ENCODE data around the gene USP28.
"Not testable (repeated sequence)": the region's sequence is repeated elsewhere in the genome, so short reads cannot be mapped to it uniquely, and the experiment has no call there.

Gene USP28, protein sequence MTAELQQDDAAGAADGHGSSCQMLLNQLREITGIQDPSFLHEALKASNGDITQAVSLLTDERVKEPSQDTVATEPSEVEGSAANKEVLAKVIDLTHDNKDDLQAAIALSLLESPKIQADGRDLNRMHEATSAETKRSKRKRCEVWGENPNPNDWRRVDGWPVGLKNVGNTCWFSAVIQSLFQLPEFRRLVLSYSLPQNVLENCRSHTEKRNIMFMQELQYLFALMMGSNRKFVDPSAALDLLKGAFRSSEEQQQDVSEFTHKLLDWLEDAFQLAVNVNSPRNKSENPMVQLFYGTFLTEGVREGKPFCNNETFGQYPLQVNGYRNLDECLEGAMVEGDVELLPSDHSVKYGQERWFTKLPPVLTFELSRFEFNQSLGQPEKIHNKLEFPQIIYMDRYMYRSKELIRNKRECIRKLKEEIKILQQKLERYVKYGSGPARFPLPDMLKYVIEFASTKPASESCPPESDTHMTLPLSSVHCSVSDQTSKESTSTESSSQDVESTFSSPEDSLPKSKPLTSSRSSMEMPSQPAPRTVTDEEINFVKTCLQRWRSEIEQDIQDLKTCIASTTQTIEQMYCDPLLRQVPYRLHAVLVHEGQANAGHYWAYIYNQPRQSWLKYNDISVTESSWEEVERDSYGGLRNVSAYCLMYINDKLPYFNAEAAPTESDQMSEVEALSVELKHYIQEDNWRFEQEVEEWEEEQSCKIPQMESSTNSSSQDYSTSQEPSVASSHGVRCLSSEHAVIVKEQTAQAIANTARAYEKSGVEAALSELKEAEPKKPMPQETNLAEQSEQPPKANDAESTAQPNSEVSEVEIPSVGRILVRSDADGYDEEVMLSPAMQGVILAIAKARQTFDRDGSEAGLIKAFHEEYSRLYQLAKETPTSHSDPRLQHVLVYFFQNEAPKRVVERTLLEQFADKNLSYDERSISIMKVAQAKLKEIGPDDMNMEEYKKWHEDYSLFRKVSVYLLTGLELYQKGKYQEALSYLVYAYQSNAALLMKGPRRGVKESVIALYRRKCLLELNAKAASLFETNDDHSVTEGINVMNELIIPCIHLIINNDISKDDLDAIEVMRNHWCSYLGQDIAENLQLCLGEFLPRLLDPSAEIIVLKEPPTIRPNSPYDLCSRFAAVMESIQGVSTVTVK

DNA sequence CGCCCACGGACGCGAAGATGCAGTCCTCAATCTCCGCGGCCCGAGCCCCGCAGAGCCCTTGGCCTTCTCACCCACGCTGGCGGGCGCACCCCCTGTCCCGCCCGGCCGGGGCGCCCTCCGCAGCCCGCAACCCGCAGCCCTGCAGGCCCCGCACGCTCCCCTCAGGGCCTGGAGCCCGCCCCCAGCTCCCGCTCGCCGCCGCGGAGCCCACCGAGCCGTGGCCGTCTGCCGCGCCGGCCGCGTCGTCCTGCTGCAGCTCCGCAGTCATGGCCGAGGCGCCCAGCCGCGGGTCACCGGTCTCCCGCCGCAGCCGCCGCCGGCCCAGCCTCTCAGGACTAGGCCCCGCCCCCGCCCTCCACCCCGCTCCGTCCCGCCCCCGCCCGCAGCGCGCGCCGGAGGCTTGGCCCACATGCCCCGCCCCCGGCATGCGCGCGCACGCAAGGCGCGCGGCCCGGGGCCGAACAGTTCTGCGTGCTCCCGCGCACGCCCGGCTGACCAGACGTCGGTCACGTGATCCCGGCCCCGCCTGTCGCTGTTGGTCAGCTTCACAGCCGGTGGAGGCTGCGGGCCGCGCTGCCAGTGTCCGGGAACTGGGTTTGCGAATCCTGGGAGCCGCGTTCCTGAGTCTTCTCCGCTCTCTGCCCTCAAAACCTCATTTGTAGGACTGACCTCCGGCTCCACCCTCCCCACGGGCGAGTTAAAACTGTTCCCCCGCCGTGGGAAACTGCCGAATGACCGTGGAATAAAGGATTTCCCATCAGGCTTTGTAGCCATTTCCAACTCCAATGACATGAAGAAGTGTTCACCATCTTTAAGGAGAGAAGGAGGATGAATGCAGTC lies at the start of gene USP28:
USP28 (minus strand) TSS at position 339 of the 840 bp plus-strand sequence; CDS start at position 268, 71 bp downstream.
- DNase-seq (ENCODE audit: low read depth), result peak; percentile 95

DNA sequence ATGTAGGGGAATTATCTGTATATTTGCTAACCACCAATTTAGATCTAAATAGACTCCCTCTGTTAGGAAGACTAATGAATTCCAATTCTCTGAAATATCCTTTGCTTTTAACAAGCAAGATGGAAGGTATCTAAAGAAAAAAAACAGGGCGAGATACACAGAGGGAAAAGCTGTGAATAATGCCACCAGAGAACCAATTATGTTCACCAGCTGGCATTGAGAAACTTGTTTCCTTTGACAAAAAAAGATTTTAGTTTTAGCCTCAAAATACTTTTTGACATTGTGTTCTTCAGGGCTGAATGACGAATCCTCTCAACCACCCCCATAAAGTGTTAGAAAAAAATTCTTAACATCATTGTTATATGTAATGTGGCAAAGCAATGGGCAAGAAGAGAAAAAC lies 48.2 kb upstream of the USP28 start:
- DNase-seq (ENCODE audit: low read depth), result no peak

DNA sequence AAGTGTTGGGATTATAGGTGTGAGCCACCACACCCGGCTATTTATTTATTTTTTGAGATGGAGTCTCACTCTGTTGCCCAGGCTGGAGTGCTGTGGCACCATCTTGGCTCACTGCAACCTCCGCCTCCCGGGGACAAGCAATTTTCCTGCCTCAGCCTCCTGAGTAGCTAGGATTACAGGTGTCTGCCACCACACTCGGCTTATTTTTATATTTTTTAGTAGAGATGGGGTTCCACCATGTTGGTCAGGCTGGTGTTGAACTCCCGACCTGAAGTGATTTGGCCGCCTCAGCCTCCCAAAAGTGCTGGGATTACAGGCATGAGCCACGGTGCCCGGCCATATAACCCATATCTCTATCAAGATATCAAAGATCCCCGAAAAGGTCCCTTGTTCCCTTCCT lies 36.1 kb upstream of the USP28 start:
- DNase-seq (ENCODE audit: low read depth), result not testable (repeated sequence)

DNA sequence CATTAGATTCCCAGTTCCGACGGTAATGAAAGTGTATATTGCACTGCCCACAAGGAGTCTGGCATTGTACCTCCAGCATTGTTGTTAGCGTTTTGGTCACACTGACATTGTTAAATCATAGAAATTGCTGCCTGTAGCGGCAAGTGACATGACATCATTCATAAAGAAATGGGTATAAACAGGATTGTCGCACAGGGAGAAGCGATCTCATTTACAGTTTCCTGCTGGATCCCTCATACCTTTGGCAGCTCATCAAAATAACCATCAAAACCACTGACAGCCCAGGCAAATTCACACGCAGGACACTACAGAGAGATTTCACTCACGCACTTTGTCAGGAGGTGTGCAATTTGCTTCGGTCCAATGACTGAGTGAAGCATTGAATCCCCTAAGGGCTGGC lies 32.7 kb upstream of the USP28 start:
- no peak for DNase-seq (ENCODE audit: low read depth)

DNA sequence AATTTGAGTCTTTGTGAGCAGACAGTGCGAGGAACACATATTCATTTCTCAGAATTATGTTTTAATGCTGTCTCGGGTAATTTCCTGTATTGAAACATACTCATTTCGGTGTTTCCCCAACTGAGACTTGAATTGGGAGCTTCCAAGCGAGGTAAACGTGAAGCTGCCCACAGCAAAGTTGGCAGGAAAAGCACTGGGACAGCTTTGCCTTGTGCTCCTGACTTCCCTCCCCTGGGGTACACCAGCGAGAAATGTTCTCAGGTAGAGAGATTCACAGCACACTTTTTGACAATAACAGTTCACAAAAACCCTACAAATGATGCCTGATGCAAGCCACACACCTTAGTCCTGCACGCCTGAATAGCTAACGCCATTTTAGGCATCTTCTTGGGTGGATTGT lies 32.3 kb upstream of the USP28 start:
- DNase-seq (ENCODE audit: low read depth), result no peak

DNA sequence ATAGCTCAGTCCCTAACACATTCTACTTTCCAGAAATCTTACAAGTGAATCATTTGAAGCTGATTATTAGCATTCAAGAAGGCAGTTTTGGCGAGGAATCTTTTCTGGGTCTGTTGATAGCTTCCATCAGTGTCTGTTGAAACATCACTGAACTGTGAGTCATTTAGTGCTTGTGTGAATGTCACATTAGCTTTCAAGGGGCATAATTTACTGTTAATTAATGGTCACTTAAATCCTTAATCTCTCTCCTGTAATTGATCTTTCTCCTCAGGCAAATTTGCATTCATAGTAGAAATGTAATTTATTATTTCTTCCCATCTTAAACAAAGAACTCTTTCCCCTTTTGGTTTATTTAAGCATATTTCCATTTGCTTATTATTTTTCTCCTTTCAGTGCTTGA lies 31.8 kb upstream of the USP28 start:
- no peak for DNase-seq (ENCODE audit: low read depth)

DNA sequence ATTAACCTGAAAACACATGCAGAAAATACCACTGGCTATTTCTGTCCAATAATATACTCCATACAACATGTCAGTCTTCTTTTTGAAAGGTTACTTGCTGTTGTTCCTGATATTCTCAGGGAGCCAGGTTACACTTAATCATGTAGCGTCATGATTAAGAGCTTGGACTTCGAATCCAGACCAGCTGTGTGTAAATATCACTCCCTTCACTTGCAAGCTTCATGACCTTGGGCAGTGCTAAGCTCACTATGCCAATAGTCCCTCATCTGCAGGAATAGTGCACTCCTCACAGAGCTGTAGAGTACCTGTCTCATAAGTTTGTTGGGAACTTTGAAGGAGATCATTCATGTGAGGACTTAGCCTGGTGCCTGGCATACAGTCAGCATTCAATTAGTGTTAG lies 31.1 kb upstream of the USP28 start:
- no peak for DNase-seq (ENCODE audit: low read depth)

DNA sequence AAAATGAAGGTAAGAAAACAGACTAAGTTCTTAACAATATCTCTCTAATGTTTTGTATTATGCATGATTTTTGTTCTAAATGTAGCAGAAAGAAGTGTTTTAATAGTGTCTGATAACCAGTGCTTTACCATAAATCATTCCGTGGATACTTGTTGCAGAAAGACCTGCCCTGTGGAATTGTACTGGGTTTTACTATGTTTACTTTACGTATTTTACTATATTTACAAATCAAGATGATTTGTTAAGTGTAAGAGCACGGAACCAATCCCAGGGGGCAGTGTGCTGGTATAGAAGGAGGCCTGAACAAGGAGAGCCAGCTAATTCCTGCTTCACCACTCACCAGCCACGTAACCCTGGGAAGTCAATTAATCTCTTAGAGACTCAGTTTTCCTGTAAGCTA lies 30.7 kb upstream of the USP28 start:
- DNase-seq (ENCODE audit: low read depth), result peak; percentile 62

DNA sequence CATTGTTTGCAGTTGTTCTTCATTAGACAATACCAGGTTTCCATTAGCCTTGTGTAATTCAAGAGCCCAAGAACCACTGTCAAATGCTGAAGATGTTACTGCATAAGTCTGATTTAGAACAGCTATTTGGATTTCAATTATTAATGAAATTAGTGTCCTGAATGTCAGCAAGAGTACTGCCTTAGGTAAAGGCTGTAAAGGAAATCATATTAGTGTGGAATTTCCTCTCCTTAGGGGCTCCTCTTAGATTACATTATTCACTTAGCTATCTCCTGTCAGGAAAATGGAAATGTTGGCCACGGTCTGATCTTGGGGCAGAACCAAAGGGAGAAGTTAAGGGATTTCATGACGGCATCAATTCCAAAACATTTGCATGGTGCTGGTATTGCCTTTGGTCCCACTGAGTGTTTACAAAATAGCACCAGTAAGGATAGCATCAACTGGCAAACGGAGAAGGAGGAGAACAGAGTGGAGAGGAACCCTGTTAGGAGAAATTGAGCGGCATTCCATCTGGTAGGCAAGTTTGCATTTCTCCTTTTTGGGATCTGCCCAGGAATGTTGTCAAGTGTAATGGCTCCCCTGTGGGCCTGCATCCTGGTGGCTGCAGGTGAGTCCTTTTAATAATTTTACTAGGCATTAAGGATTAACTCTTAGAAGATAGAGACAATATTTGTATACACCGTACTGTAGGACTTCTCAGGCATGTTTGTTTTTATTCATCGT lies 29.2 kb upstream of the USP28 start, which contains the start of gene HTR3B:
HTR3B (plus strand) TSS at position 418 of the 723 bp plus-strand sequence; CDS start at position 556, 138 bp downstream.
- no peak for DNase-seq (ENCODE audit: low read depth)

DNA sequence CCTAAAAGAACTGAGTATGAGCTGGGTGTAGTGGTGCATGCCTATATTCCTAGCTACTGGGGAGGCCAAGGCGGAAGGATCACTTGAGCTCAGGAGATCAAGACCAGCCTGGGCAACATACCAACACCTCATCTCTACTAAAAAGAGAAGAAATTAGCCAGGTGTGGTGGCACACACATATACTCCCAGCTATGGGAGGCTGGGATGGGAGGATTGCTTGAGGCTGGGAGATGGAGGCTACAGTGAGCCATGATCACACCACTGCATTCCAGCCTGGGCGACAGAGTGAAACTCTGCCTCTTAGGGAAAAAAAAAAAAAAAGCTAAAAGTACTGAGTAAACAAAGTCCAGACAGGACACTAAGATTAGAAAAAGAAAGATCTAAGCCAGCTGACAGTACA lies 25.8 kb upstream of the USP28 start:
- no peak for DNase-seq (ENCODE audit: low read depth)

DNA sequence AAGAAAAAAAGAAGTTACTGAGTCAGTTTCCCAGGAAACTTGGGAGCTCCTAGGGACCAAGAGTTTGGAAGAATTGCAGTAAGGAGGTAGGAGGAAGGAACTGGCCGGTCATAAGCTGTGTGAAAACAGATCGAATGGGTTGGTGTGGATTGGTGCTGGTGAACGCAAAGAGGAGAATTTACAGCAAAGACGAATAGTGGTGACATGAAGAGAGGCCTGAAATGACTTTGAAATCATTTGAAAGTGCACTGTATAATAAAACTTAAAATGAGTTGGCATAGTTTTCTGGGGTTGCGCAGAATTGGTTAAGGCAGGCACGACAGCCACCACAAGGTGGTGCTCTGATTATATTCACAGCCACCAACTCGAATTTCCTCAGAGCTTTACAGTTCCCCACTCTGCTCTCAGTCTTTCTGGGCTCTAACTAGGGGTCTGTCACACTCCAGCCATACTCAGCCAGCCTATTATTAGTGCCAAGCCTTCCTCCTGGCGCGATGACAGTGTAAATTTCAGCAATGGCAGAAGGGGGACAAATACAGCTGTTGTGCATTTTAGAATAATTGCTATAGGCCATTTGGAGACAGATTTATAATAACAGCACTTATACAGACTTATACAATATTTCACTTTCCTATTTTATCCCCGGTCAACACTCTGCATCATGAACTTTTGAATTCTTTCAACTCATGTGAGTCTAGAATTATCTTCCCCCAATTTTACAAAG lies 20.9 kb upstream of the USP28 start:
- DNase-seq (ENCODE audit: low read depth), result peak; percentile 39

DNA sequence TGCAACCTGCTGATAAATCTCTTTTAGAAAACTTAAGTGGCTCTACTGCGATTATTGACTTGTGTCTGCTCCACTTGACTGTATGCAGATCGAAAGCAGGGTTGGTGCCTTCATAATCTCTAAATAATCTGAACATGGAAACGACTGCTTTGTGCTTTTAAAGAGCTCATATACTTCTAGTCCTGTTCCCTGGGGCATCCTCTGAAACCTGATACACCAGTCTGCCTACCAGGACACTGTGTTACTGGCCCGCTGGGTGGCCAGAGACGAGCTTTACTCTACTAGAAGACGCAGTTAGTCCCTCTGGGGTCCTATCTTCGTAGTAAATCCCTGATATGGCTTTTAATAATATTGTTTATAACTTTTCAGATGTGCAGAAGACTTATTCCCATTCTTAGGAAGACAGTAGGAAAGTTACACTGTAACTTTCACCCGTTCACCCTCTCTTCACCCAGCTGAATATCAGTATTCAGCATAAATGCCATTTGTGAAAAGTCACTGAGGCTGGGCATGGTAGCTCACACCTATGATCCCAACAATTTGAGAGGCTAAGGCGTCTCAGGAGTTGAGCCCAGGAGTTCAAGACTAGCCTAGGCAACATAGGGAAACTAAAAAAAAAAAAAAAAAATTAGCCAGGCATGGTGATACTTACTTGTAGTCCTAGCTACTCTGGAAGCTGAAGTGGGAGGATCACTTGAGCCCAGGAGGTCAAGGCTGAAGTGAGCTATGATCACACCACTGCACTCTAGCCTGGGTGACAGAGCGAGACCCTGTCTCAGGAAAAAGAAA lies 20.2 kb upstream of the USP28 start:
- no peak for DNase-seq (ENCODE audit: low read depth)

DNA sequence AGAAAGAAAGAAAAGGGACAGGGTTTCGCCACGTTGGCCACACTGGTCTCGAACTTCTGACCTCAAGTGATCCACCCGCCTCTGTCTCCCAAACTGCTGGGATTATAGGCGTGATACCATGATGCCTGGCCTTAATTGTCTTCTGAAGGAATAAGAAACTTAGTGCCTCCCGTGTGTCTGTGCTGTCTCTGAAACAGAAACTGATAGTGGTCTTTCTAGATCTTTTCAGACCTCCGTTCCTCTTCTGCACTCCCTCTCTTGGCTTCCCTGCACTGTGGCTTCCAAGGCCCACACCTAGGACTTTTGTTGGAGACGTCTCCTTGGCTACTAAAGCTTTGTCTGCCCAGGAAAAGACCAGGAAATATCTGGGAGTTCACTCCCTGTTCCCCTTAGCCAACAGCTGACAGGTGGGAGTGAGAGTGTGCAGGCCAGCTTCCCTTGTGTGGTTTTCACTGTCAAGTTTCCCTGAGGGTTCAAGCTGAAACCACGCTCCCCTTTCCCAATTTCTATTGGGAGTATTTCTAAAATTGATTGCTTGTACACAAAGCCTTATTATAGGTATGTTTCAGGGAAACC lies 19.1 kb upstream of the USP28 start:
- no peak for DNase-seq (ENCODE audit: low read depth)

DNA sequence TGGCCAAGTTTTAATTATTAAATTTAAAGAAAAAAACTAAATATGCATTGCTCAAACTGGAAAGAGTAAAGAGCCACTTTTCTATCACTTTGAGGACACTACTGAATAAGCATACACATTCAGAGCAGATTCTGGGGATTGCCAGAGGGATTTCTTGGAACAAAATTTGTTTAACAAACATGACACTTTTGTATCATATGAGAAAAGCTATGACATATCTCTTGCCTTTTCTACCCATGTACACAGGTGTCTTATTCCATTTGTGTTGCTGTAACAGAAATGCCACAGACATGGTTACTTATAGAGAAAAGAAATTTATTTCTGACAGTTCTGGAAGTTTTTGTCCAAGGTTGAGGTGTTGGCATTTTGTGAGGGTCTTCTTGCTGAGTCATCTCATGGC lies 13.5 kb upstream of the USP28 start:
- no peak for DNase-seq (ENCODE audit: low read depth)

DNA sequence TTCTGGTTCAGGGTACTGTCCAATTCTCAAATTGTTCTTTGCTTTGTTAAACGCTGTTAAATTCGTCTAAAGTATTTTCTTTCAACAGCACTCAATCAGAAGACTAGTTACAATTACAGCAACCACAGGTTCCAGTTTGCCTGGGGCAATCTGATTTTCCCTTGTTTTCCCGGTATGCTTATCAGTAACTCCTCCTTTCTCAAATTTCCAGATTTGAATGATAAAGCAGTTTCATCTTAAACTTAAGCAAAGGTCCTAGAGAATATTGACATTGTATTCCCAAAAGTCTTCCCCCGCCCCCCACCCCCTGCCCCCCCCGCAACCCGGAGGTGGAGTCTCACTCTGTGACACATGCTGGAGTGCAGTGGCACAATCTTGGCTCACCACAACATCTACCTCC lies 10.5 kb upstream of the USP28 start:
- no peak for DNase-seq (ENCODE audit: low read depth)

DNA sequence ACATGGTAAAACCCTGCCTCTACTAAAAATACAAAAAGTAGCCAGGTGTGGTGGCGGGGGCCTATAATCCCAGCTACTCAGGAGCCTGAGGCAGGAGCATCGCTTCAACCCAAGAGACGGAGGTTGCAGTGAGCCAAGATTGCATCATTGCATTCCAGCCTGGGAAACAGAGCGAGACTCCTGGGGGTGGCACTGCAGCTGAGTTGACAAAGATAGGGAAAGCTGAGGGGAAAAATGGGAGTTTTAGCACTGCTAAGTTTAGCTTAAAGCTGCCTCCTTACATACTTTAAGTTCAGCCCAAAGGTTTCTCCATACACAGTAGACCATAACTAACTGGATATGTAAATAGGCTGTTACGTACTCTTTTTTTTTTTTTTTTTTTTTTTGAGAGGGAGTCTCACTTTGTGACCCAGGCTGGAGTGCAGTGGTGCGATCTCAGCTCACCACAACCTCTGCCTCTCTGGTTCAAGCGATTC lies 9.0 kb upstream of the USP28 start:
- DNase-seq (ENCODE audit: low read depth), result no peak

DNA sequence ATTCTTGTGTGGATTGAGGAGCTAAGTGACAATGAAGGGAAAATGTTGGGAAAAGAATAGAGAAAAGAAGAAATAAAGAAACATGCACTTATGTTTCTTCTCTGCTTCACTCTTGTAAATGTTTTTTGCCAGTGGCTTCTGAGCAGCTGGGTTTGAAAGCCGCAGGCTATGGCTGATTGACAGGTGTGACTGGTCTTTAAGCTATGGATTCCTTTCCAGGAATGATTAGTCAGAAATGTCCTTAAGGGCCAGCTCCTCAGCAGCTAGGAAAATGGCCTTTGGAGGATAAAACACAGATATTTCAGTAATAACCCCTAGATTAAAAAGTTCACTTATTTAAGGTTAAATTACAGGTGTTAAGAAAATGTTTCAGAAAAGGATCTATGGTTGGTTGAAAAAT lies 6.5 kb upstream of the USP28 start:
- peak; percentile 18 for DNase-seq (ENCODE audit: low read depth)

DNA sequence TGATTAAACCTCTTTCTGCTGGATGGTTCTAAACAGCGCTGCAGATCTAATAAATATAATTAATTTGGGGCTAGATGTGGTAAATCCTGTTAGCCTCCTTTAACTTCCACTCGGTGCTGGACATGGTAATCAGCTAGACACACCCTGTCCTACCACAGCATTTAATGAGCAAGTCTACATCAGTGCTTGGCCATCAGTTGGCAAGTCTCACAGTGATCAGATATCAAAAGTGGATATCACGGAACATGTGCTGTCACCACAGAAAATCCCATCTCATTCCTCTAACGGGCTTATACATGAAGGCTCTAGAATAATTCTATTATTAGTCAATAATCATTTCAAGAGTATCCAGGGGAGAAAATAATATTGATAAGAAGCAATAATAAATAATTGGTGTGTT lies 5.6 kb upstream of the USP28 start:
- no peak for DNase-seq (ENCODE audit: low read depth)

DNA sequence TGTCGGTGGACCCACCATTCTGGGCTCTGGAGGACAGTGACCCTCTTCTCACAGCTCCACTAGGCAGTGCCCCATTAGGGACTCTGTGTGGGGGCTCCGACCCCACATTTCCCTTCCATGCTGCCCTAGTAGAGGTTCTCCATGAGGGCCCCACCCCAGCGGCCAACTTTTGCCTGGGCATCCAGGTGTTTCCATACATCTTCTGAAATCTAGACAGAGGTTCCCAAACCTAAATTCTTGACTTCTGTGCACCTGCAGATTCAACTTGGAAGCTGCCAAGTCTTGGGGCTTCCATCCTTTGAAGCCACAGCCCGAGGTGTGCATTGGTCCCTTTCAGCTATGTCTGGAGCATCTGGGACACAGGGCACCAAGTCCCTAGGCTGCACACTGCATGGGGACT lies 4.1 kb upstream of the USP28 start:
- not testable (repeated sequence) for DNase-seq (ENCODE audit: low read depth)
